ENCODE results near the gene RBM33. TPM values are rescaled to one million over a fixed set of nuclear protein-coding genes. Genes with fewer than 3 reads are reported as not detected.

The RBM33 gene
- total and polyA plus RNA-seq, 2 of the 4 experiments (the other 2 are of a cell fraction) = 7.3 to 10.8 TPM

DNA sequence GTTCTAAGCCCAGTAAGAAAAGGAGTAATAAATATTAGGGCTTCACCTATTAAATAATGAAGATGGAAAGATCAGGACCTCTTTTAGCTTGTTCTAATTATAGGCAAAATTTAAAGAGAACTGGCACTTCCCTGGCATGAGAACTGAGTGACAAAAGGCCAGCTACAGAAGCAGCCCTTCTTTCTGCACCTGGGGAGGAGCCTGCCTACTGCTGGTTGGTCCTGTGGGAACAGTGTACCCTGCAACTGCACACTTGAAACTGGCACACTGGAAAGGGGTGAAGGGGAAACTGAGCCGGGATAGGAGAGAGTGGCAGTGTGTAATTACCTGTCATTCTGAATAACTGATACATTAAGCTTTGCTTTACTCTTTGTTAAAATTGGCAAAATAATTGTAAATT lies 87.4 kb downstream of the RBM33 start:
- ATAC-seq (ENCODE audit: low read depth) (no peak), DNase-seq (no peak)
- no peak overlapping the region for H3K56ac ChIP-seq (ENCODE audit: extremely low read depth, insufficient read depth, low read length)
- H3K36me3 ChIP-seq (ENCODE audit: control insufficient read depth, insufficient read depth, low read length) = peaks cover 11% of the 10 kb centered on the region
- peaks cover 11% of the 10 kb centered on the region; the same call in 1 of the 2 replicates for H3K9me1 ChIP-seq (ENCODE audit: insufficient read depth, low read length)
- TF ChIP-seq, protein P1, sequence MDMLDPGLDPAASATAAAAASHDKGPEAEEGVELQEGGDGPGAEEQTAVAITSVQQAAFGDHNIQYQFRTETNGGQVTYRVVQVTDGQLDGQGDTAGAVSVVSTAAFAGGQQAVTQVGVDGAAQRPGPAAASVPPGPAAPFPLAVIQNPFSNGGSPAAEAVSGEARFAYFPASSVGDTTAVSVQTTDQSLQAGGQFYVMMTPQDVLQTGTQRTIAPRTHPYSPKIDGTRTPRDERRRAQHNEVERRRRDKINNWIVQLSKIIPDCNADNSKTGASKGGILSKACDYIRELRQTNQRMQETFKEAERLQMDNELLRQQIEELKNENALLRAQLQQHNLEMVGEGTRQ (IDR thresholded peaks at IDR 0.05; ENCODE audit: low read depth, low read length) = no peak
- TF ChIP-seq, protein P2, sequence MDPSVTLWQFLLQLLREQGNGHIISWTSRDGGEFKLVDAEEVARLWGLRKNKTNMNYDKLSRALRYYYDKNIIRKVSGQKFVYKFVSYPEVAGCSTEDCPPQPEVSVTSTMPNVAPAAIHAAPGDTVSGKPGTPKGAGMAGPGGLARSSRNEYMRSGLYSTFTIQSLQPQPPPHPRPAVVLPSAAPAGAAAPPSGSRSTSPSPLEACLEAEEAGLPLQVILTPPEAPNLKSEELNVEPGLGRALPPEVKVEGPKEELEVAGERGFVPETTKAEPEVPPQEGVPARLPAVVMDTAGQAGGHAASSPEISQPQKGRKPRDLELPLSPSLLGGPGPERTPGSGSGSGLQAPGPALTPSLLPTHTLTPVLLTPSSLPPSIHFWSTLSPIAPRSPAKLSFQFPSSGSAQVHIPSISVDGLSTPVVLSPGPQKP (IDR thresholded peaks at IDR 0.05; ENCODE audit: borderline replicate concordance, low read depth, low read length) = no peak
- no peak for TF ChIP-seq RAD21 (IDR thresholded peaks at IDR 0.05; ENCODE audit: low read length)
- no peak for TF ChIP-seq RCOR1 (IDR thresholded peaks at IDR 0.05; ENCODE audit: insufficient replicate concordance, low read length)
- no peak for TF ChIP-seq MAZ (IDR thresholded peaks at IDR 0.05; ENCODE audit: borderline replicate concordance, low read depth, low read length)
- TF ChIP-seq FOS (IDR thresholded peaks at IDR 0.05; ENCODE audit: low read depth, low read length) = no peak
- TF ChIP-seq CEBPB (IDR thresholded peaks at IDR 0.05; ENCODE audit: low read depth, low read length) = no peak
- TF ChIP-seq SMC3 (IDR thresholded peaks at IDR 0.05; ENCODE audit: low read depth, low read length) = no peak
- TF ChIP-seq NFE2L2 (IDR thresholded peaks at IDR 0.05; ENCODE audit: low read depth, low read length) = no peak
- no peak for TF ChIP-seq CHD1 (IDR thresholded peaks at IDR 0.05; ENCODE audit: low read depth, low read length)
- no peak for TF ChIP-seq BHLHE40 (IDR thresholded peaks at IDR 0.05; ENCODE audit: low read depth, low read length)
- TF ChIP-seq POLR2A (IDR thresholded peaks at IDR 0.05; ENCODE audit: low read depth, low read length) = no peak
- TF ChIP-seq RFX5 (IDR thresholded peaks at IDR 0.05; ENCODE audit: low read depth, low read length) = no peak
- no peak for TF ChIP-seq MAFK (IDR thresholded peaks at IDR 0.05; ENCODE audit: low read depth, low read length)
- TF ChIP-seq, protein P3, sequence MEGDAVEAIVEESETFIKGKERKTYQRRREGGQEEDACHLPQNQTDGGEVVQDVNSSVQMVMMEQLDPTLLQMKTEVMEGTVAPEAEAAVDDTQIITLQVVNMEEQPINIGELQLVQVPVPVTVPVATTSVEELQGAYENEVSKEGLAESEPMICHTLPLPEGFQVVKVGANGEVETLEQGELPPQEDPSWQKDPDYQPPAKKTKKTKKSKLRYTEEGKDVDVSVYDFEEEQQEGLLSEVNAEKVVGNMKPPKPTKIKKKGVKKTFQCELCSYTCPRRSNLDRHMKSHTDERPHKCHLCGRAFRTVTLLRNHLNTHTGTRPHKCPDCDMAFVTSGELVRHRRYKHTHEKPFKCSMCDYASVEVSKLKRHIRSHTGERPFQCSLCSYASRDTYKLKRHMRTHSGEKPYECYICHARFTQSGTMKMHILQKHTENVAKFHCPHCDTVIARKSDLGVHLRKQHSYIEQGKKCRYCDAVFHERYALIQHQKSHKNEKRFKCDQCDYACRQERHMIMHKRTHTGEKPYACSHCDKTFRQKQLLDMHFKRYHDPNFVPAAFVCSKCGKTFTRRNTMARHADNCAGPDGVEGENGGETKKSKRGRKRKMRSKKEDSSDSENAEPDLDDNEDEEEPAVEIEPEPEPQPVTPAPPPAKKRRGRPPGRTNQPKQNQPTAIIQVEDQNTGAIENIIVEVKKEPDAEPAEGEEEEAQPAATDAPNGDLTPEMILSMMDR (conservative IDR thresholded peaks at IDR 0.05; ENCODE audit: low read depth, low read length) = no peak
- no peak for TF ChIP-seq MXI1 (IDR thresholded peaks at IDR 0.05; ENCODE audit: borderline replicate concordance, low read depth, low read length)
- H3K27me3 ChIP-seq (ENCODE audit: control insufficient read depth, insufficient read depth, low read length) = no peaks in the 10 kb centered on the region
- H2BK15ac ChIP-seq (ENCODE audit: low read depth, low read length) = no peak overlapping the region
- H3K4me2 ChIP-seq (ENCODE audit: low read depth, low read length) = no peak overlapping the region
- H3K9ac ChIP-seq (ENCODE audit: low read depth, low read length) = no peak overlapping the region
- H4K20me1 ChIP-seq (ENCODE audit: insufficient read depth, low read length) = peaks cover 11% of the 10 kb centered on the region; the same call in 1 of the 2 replicates
- no peak overlapping the region for H3K27ac ChIP-seq (ENCODE audit: insufficient read depth, low read length)
- no TSS peak for BruUV-seq (replicated peaks)
- H3K23ac ChIP-seq (ENCODE audit: low read depth, low read length) = no peak overlapping the region
- H3K79me1 ChIP-seq (ENCODE audit: low read depth in 1 of 2, low read length in 2 of 2) = peaks cover 39 to 59% of the 10 kb centered on the region in 2 experiments
- no peak overlapping the region for H3K18ac ChIP-seq (ENCODE audit: low read depth, low read length)
- no peaks in the 10 kb centered on the region for H3K9me3 ChIP-seq (ENCODE audit: control insufficient read depth, insufficient read depth, low read length)
- ChIA-PET POLR2A (ENCODE audit: unreplicated experiment) (no interaction called here), CTCF (interaction anchor here (0.8 kb wide), 1 partner anchor 134 kb away, joined by 3 read pairs; no protein-coding TSS in a partner anchor)
- no peaks in the 10 kb centered on the region for H3K4me1 ChIP-seq (ENCODE audit: control insufficient read depth, insufficient read depth, low read length)
- dilution Hi-C loops (cut with HindIII; ENCODE audit: low sequenced_read_pairs, unreplicated experiment) = no loop called here
- H3K14ac ChIP-seq (replicated peaks; ENCODE audit: low read depth, low read length) = no peak overlapping the region
- H2BK120ac ChIP-seq (ENCODE audit: low read depth, low read length) = no peak overlapping the region
- no peak overlapping the region for H2BK5ac ChIP-seq (ENCODE audit: low read depth, low read length, poor library complexity, severe bottlenecking)
- no peak overlapping the region for H2BK20ac ChIP-seq (ENCODE audit: low read depth, low read length)
- no peak overlapping the region for H3K4ac ChIP-seq (ENCODE audit: low read depth, low read length)
- H2AFZ ChIP-seq (replicated peaks; ENCODE audit: low read length, poor library complexity) = no peak overlapping the region
- in situ Hi-C loops (cut with MboI; ENCODE audit: low sequenced_read_pairs) = no loop called here
- intact Hi-C loops (cut with micrococcal nuclease) = no loop called here
- no peak overlapping the region for H4K8ac ChIP-seq (ENCODE audit: low read depth in 2 of 2, low read length in 2 of 2)
- no peak overlapping the region for H3K4me3 ChIP-seq (ENCODE audit: insufficient read depth, low read depth, low read length)
- H2AK9ac ChIP-seq (replicated peaks; ENCODE audit: low read depth, low read length, poor library complexity) = no peak overlapping the region
- WGBS, 2 experiments (ENCODE audit: extremely low coverage in 2 of 2, insufficient read length in 1 of 2) = no CpG with 5 or more reads among the region's 1 CpG
- H4K91ac ChIP-seq (ENCODE audit: insufficient read depth, low read depth, low read length) = no peak overlapping the region
- H2AK5ac ChIP-seq (ENCODE audit: low read depth, low read length) = no peak overlapping the region
- no peak overlapping the region for H4K5ac ChIP-seq (ENCODE audit: low read depth, low read length)
